Measurements from ENCODE around the gene ZYX.
A peak's percentile ranks its signal among the peaks of the same experiment; 100 is the strongest.

DNA sequence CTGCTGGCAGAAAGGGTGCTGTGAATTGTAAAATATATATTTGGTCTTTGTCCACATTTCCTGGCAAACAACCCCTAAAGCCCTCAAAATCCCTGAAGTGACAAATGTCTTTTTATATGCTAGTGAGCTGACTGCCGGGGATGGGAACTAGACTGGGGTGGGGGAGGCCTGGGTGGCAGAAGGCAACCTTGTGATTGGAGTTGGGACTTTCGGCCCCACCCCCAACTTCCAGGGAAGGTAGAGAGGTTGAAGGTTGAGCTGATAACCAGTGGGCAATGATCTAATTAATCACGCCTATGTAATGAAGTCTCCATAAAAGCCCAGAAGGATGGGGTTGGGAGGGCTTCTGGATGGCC, 24.8 kb downstream of the ZYX start:
- TF ChIP-seq SMAD3 (CRISPR knock-in tag; IDR thresholded peaks at IDR 0.05; ENCODE audit: borderline replicate concordance) (no peak), ZBTB21 (CRISPR knock-in tag; IDR thresholded peaks at IDR 0.05; ENCODE audit: borderline replicate concordance) (no peak), JAZF1 (CRISPR knock-in tag; IDR thresholded peaks at IDR 0.05) (no peak), CTCF (IDR thresholded peaks at IDR 0.05) (no peak), SP1 (CRISPR knock-in tag; conservative IDR thresholded peaks at IDR 0.05) (peak; percentile 30; the same call in 1 of the 2 replicates), KAT7 (CRISPR knock-in tag; IDR thresholded peaks at IDR 0.05; ENCODE audit: borderline replicate concordance) (no peak), JUN (CRISPR knock-in tag; IDR thresholded peaks at IDR 0.05) (no peak), ZSCAN18 (CRISPR knock-in tag; IDR thresholded peaks at IDR 0.05) (no peak)
- TF ChIP-seq, protein P1, sequence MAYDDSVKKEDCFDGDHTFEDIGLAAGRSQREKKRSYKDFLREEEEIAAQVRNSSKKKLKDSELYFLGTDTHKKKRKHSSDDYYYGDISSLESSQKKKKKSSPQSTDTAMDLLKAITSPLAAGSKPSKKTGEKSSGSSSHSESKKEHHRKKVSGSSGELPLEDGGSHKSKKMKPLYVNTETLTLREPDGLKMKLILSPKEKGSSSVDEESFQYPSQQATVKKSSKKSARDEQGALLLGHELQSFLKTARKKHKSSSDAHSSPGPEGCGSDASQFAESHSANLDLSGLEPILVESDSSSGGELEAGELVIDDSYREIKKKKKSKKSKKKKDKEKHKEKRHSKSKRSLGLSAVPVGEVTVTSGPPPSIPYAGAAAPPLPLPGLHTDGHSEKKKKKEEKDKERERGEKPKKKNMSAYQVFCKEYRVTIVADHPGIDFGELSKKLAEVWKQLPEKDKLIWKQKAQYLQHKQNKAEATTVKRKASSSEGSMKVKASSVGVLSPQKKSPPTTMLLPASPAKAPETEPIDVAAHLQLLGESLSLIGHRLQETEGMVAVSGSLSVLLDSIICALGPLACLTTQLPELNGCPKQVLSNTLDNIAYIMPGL (CRISPR knock-in tag; IDR thresholded peaks at IDR 0.05) = no peak
- TF ChIP-seq, protein P2, sequence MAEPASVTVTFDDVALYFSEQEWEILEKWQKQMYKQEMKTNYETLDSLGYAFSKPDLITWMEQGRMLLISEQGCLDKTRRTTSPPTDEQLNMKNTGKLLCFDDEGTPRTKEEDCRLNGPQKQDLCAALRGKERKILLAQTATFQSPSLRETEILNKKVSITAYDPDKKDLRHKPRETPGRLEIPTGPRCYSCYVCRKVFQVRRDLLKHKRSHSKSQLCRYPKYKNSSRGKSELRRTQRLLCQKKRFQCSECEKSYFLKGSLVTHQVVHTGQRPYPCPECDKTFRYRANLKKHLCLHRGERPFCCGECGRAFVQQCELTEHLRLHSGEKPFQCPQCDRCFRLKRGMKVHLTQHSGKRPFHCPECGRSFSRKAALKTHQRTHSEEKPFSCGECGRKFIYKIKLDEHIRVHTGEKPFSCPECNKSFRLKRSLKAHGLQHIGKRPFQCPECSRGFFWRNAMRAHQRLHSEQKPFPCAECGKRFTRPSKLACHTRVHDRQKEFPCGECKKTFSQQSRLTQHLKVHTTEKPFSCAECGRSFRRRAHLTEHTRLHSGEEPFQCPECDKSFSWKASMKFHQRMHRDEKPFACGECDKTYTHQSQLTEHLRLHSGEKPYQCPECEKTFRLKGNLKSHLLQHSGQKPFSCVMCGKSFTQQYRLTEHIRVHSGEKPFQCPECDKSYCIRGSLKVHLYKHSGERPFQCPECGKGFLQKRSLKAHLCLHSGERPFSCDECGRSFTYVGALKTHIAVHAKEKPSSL (CRISPR knock-in tag; conservative IDR thresholded peaks at IDR 0.05) = no peak
- TF ChIP-seq, protein P3, sequence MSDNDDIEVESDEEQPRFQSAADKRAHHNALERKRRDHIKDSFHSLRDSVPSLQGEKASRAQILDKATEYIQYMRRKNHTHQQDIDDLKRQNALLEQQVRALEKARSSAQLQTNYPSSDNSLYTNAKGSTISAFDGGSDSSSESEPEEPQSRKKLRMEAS (CRISPR knock-in tag; IDR thresholded peaks at IDR 0.05) = no peak
- TF ChIP-seq, protein P4, sequence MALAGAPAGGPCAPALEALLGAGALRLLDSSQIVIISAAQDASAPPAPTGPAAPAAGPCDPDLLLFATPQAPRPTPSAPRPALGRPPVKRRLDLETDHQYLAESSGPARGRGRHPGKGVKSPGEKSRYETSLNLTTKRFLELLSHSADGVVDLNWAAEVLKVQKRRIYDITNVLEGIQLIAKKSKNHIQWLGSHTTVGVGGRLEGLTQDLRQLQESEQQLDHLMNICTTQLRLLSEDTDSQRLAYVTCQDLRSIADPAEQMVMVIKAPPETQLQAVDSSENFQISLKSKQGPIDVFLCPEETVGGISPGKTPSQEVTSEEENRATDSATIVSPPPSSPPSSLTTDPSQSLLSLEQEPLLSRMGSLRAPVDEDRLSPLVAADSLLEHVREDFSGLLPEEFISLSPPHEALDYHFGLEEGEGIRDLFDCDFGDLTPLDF (CRISPR knock-in tag; IDR thresholded peaks at IDR 0.05) = no peak
- TF ChIP-seq, protein P5, sequence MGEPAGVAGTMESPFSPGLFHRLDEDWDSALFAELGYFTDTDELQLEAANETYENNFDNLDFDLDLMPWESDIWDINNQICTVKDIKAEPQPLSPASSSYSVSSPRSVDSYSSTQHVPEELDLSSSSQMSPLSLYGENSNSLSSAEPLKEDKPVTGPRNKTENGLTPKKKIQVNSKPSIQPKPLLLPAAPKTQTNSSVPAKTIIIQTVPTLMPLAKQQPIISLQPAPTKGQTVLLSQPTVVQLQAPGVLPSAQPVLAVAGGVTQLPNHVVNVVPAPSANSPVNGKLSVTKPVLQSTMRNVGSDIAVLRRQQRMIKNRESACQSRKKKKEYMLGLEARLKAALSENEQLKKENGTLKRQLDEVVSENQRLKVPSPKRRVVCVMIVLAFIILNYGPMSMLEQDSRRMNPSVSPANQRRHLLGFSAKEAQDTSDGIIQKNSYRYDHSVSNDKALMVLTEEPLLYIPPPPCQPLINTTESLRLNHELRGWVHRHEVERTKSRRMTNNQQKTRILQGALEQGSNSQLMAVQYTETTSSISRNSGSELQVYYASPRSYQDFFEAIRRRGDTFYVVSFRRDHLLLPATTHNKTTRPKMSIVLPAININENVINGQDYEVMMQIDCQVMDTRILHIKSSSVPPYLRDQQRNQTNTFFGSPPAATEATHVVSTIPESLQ (CRISPR knock-in tag; IDR thresholded peaks at IDR 0.05) = no peak

Measured in WTC11 (cell line).